Mesendoderm (in vitro differentiated cells): ENCODE data around the gene GSTCD.
A peak's percentile ranks its signal among the peaks of the same experiment; 100 is the strongest.

Experiments
- DNase-seq: peaks from one replicate; pipeline ENCODE4 v3.0.0; 2013
- H2AK5ac ChIP-seq: 2 replicates; pipeline ENCODE4 v1.6.1; 2013; ENCODE audit warnings: low read length, inconsistent platforms
- H2BK120ac ChIP-seq: 2 replicates; pipeline ENCODE4 v1.6.1; 2013; ENCODE audit warnings: low read depth, mild to moderate bottlenecking, low read length, moderate library complexity, mixed read lengths
- H2BK15ac ChIP-seq: replicated peaks from 2 replicates; pipeline ENCODE4 v1.6.1; 2013; ENCODE audit warnings: low read depth, mild to moderate bottlenecking, moderate library complexity
- H2BK5ac ChIP-seq: 2 replicates; pipeline ENCODE4 v1.6.1; 2013; ENCODE audit warnings: low read length, inconsistent platforms
- H3K18ac ChIP-seq: 2 replicates; pipeline ENCODE4 v1.6.1; 2013; ENCODE audit warnings: mild to moderate bottlenecking, low read length, mixed read lengths
- H3K23ac ChIP-seq: one replicate; pipeline ENCODE4 v1.6.1; 2013; ENCODE audit warnings: low read length
- H3K27ac ChIP-seq: 2 replicates; pipeline ENCODE4 v1.5.1; 2013; ENCODE audit warnings: low read depth, mild to moderate bottlenecking, inconsistent platforms, low read length, moderate library complexity
- H3K27me3 ChIP-seq: 2 replicates; pipeline ENCODE4 v1.6.1; 2013; ENCODE audit warnings: low read length, control low read depth, mild to moderate bottlenecking, inconsistent platforms; ENCODE audit not compliant: insufficient read depth, poor library complexity
- H3K36me3 ChIP-seq: 2 replicates; pipeline ENCODE4 v1.6.1; 2013; ENCODE audit warnings: low read length, inconsistent platforms; ENCODE audit not compliant: control insufficient read depth, insufficient read depth
- H3K4ac ChIP-seq: one replicate; pipeline ENCODE4 v1.6.1; 2013; ENCODE audit warnings: low read depth, mild to moderate bottlenecking, low read length, moderate library complexity
- H3K4me1 ChIP-seq: 2 replicates; pipeline ENCODE4 v1.6.1; 2013; ENCODE audit warnings: low read depth, low read length, inconsistent platforms; ENCODE audit not compliant: control insufficient read depth
- H3K4me2 ChIP-seq: 2 replicates; pipeline ENCODE4 v1.6.1; 2013; ENCODE audit warnings: low read length
- H3K4me3 ChIP-seq: 2 replicates; pipeline ENCODE4 v1.5.1; 2013; ENCODE audit warnings: mild to moderate bottlenecking, low read length
- H3K56ac ChIP-seq: one replicate; pipeline ENCODE4 v1.6.1; 2013; ENCODE audit warnings: low read length
- H3K79me1 ChIP-seq: 2 replicates; pipeline ENCODE4 v1.6.1; 2013; ENCODE audit warnings: low read length, inconsistent platforms
- H3K79me2 ChIP-seq: 2 replicates; pipeline ENCODE4 v1.6.1; 2013; ENCODE audit warnings: mild to moderate bottlenecking, low read length; ENCODE audit not compliant: control insufficient read depth, insufficient read depth
- H3K9ac ChIP-seq: 2 replicates; pipeline ENCODE4 v1.6.1; 2013; ENCODE audit warnings: low read length, inconsistent platforms
- H4K5ac ChIP-seq: one replicate; pipeline ENCODE4 v1.6.1; 2013; ENCODE audit warnings: low read length
- H4K8ac ChIP-seq: one replicate; pipeline ENCODE4 v1.6.1; 2013; ENCODE audit warnings: low read depth, mild to moderate bottlenecking, control low read depth, low read length, moderate library complexity
- WGBS: extraction: QIAGEN DNeasy Blood & Tissue Kit; methylation state at CpG from one replicate; pipeline ENCODE4 v1.1.7; 2013; ENCODE audit warnings: low lambda C conversion rate, missing lambda C conversion rate; ENCODE audit not compliant: insufficient coverage; ENCODE audit errors: extremely low coverage; 5-methylcytosine and 5-hydroxymethylcytosine counted together

GSTCD gene

GRCh38 chr4:105786748-105787147 lies 78.2 kb downstream of the GSTCD start:
- Histone ChIP-seq H3K9ac (no peak overlapping the region), H2BK15ac (no peak overlapping the region), H3K4me2 (no peak overlapping the region), H3K79me2 (no peaks in the 10 kb centered on the region), H3K4ac (no peak overlapping the region), H3K23ac (no peak overlapping the region), H2BK120ac (no peak overlapping the region), H4K5ac (no peak overlapping the region), H3K18ac (no peak overlapping the region), H2BK5ac (no peak overlapping the region), H3K27me3 (no peaks in the 10 kb centered on the region), H3K79me1 (no peaks in the 10 kb centered on the region), H3K4me3 (no peak overlapping the region), H3K36me3 (no peaks in the 10 kb centered on the region), H3K4me1 (no peaks in the 10 kb centered on the region), H3K56ac (no peak overlapping the region), H4K8ac (no peak overlapping the region), H2AK5ac (no peak overlapping the region), H3K27ac (no peak overlapping the region)
- DNase-seq, result no peak
- WGBS, result no CpG with 5 or more reads among the region's 3 CpGs

GRCh38 chr4:105797225-105797624 lies 88.6 kb downstream of the GSTCD start:
- no peak overlapping the region for H3K56ac ChIP-seq
- H3K27me3 ChIP-seq, result no peaks in the 10 kb centered on the region

GRCh38 chr4:105805501-105806120 lies 97.0 kb downstream of the GSTCD start:
- no CpG with 5 or more reads among the region's 1 CpG for WGBS

More at GRCh38 chr4:105797225-105797624, 88.6 kb downstream of the GSTCD start:
- H3K79me2 ChIP-seq, result no peaks in the 10 kb centered on the region
- no peak overlapping the region for H4K8ac ChIP-seq
- H4K5ac ChIP-seq, result no peak overlapping the region
- H3K23ac ChIP-seq, result no peak overlapping the region
- no peaks in the 10 kb centered on the region for H3K4me1 ChIP-seq
- no peaks in the 10 kb centered on the region for H3K79me1 ChIP-seq
- no peak overlapping the region for H3K4me2 ChIP-seq
- H3K9ac ChIP-seq, result no peak overlapping the region
- H2AK5ac ChIP-seq, result no peak overlapping the region
- no peak overlapping the region for H3K4ac ChIP-seq
- no peaks in the 10 kb centered on the region for H3K36me3 ChIP-seq
- H3K18ac ChIP-seq, result no peak overlapping the region
- no peak overlapping the region for H2BK120ac ChIP-seq
- no peak overlapping the region for H2BK15ac ChIP-seq
- H2BK5ac ChIP-seq, result no peak overlapping the region
- no peak overlapping the region for H3K27ac ChIP-seq
- H3K4me3 ChIP-seq, result no peak overlapping the region
- WGBS, result no CpG with 5 or more reads among the region's 1 CpG
- DNase-seq, result no peak

GRCh38 chr4:105807496-105807895 lies 98.9 kb downstream of the GSTCD start:
- WGBS, result no CpG with 5 or more reads among the region's 2 CpGs
- no peak overlapping the region for H3K23ac ChIP-seq
- H3K36me3 ChIP-seq, result no peaks in the 10 kb centered on the region
- no peak overlapping the region for H4K5ac ChIP-seq
- no peak overlapping the region for H3K56ac ChIP-seq
- no peak overlapping the region for H3K4me3 ChIP-seq
- no peak overlapping the region for H3K4ac ChIP-seq
- H3K4me2 ChIP-seq, result no peak overlapping the region
- no peaks in the 10 kb centered on the region for H3K4me1 ChIP-seq
- H2BK5ac ChIP-seq, result no peak overlapping the region
- H3K27me3 ChIP-seq, result no peaks in the 10 kb centered on the region
- no peaks in the 10 kb centered on the region for H3K79me2 ChIP-seq
- H3K27ac ChIP-seq, result no peak overlapping the region
- no peak overlapping the region for H3K9ac ChIP-seq
- H3K79me1 ChIP-seq, result no peaks in the 10 kb centered on the region
- H3K18ac ChIP-seq, result no peak overlapping the region
- DNase-seq, result peak; percentile 57
- no peak overlapping the region for H2AK5ac ChIP-seq
- H2BK15ac ChIP-seq, result no peak overlapping the region
- no peak overlapping the region for H2BK120ac ChIP-seq
- no peak overlapping the region for H4K8ac ChIP-seq

More at GRCh38 chr4:105805501-105806120, 97.0 kb downstream of the GSTCD start:
- Histone ChIP-seq H3K4me1 (no peaks in the 10 kb centered on the region), H3K9ac (no peak overlapping the region), H3K56ac (no peak overlapping the region), H2BK120ac (no peak overlapping the region), H3K18ac (no peak overlapping the region), H2BK15ac (no peak overlapping the region), H3K79me2 (no peaks in the 10 kb centered on the region), H2BK5ac (no peak overlapping the region), H3K4me2 (no peak overlapping the region), H3K27ac (no peak overlapping the region), H4K8ac (no peak overlapping the region), H3K4ac (no peak overlapping the region), H3K27me3 (no peaks in the 10 kb centered on the region), H3K23ac (no peak overlapping the region), H2AK5ac (no peak overlapping the region), H3K79me1 (no peaks in the 10 kb centered on the region), H4K5ac (no peak overlapping the region), H3K4me3 (no peak overlapping the region), H3K36me3 (no peaks in the 10 kb centered on the region)
- no peak for DNase-seq

GRCh38 chr4:105808030-105808749 lies 99.6 kb downstream of the GSTCD start:
- Histone ChIP-seq H3K4me3 (no peak overlapping the region), H2BK120ac (no peak overlapping the region), H3K79me2 (no peaks in the 10 kb centered on the region), H3K9ac (no peak overlapping the region), H3K4ac (no peak overlapping the region), H3K36me3 (no peaks in the 10 kb centered on the region), H3K23ac (no peak overlapping the region), H3K27me3 (no peaks in the 10 kb centered on the region), H3K79me1 (no peaks in the 10 kb centered on the region), H3K4me2 (no peak overlapping the region), H4K8ac (no peak overlapping the region), H3K56ac (no peak overlapping the region), H2BK5ac (no peak overlapping the region), H2AK5ac (no peak overlapping the region), H3K4me1 (no peaks in the 10 kb centered on the region), H2BK15ac (no peak overlapping the region), H3K27ac (no peak overlapping the region), H4K5ac (no peak overlapping the region), H3K18ac (no peak overlapping the region)
- DNase-seq, result peak; percentile 35
- no CpG with 5 or more reads among the region's 3 CpGs for WGBS

GRCh38 chr4:105808750-105809041 lies 100.1 kb downstream of the GSTCD start:
- no peak overlapping the region for H3K18ac ChIP-seq
- H3K4me1 ChIP-seq, result no peaks in the 10 kb centered on the region
- no peak overlapping the region for H3K4me3 ChIP-seq

More at GRCh38 chr4:105808750-105809041, 100.1 kb downstream of the GSTCD start:
- Histone ChIP-seq H3K36me3 (no peaks in the 10 kb centered on the region), H3K9ac (no peak overlapping the region), H3K56ac (no peak overlapping the region), H2BK5ac (no peak overlapping the region), H4K5ac (no peak overlapping the region), H3K4me2 (no peak overlapping the region), H3K27ac (no peak overlapping the region), H2BK120ac (no peak overlapping the region), H2BK15ac (no peak overlapping the region), H3K79me2 (no peaks in the 10 kb centered on the region), H3K79me1 (no peaks in the 10 kb centered on the region), H3K23ac (no peak overlapping the region), H3K27me3 (no peaks in the 10 kb centered on the region), H3K4ac (no peak overlapping the region), H2AK5ac (no peak overlapping the region), H4K8ac (no peak overlapping the region)
- WGBS, result no CpG with 5 or more reads among the region's 3 CpGs
- DNase-seq, result no peak
